SU-DHL-6 (cell line): ENCODE data around the gene TCEANC.

Source experiments
- H2AFZ ChIP-seq: fragments of 200-600 bp; sonication (generic); 2 replicates; pipeline ENCODE4 v1.6.1; 2014; ENCODE audit warnings: low read depth, mild to moderate bottlenecking, moderate library complexity, mixed read lengths, antibody characterized with exemption, low read length; ENCODE audit not compliant: severe bottlenecking
- H3F3A ChIP-seq: fragments of 200-600 bp; shearing (Covaris generic); 2 replicates; pipeline ENCODE4 v1.6.0; 2016; ENCODE audit warnings: antibody characterized with exemption, mild to moderate bottlenecking; ENCODE audit not compliant: insufficient read depth
- H3K27ac ChIP-seq: fragments of 200-600 bp; sonication (generic); 2 replicates; pipeline ENCODE4 v1.5.1; 2016; ENCODE audit warnings: low read depth, mild to moderate bottlenecking, low read length, moderate library complexity, mixed read lengths
- H3K27me3 ChIP-seq: fragments of 200-600 bp; sonication (generic), shearing (Covaris generic); 2 replicates; pipeline ENCODE4 v1.6.0; 2014; ENCODE audit warnings: mild to moderate bottlenecking, low read length
- H3K36me3 ChIP-seq: fragments of 200-600 bp; sonication (generic); 2 replicates; pipeline ENCODE4 v1.6.1; 2014; ENCODE audit warnings: mild to moderate bottlenecking, low read length, mixed read lengths
- H3K4me2 ChIP-seq: fragments of 300-600, 200-600 bp; shearing (Covaris generic), sonication (generic); 2 replicates; pipeline ENCODE4 v1.6.0; 2014; ENCODE audit warnings: low read length, low read depth, mild to moderate bottlenecking; ENCODE audit not compliant: poor library complexity, severe bottlenecking
- H3K4me3 ChIP-seq: fragments of 200-600 bp; sonication (generic); 2 replicates; pipeline ENCODE4 v1.5.1; 2014; ENCODE audit warnings: antibody characterized with exemption, low read length, mild to moderate bottlenecking, mixed read lengths; ENCODE audit not compliant: insufficient read depth, poor library complexity, severe bottlenecking
- H3K79me2 ChIP-seq: fragments of 200-600 bp; sonication (generic); 2 replicates; pipeline ENCODE4 v1.6.1; 2014; ENCODE audit warnings: mild to moderate bottlenecking, low read length, moderate library complexity; ENCODE audit not compliant: insufficient read depth
- H3K9ac ChIP-seq: fragments of 200-600 bp; sonication (generic); 2 replicates; pipeline ENCODE4 v1.7.0; 2014; ENCODE audit warnings: mild to moderate bottlenecking, low read length
- H3K9me2 ChIP-seq: fragments of 200-600 bp; sonication (generic); replicated peaks from 2 replicates; pipeline ENCODE4 v1.6.1; 2014; ENCODE audit warnings: low read length; ENCODE audit not compliant: insufficient read depth
- H3K9me3 ChIP-seq: fragments of 200-600 bp; sonication (generic); 2 replicates; pipeline ENCODE4 v1.6.1; 2014; ENCODE audit warnings: low read length, mixed read lengths; ENCODE audit not compliant: insufficient read depth
- H4K20me1 ChIP-seq: fragments of 200-600 bp; sonication (generic); 2 replicates; pipeline ENCODE4 v1.6.1; 2014; ENCODE audit warnings: low read depth, mild to moderate bottlenecking, antibody characterized with exemption, low read length, moderate library complexity, mixed read lengths
- CTCF ChIP-seq: fragments of 200-600 bp; sonication (generic); IDR thresholded peaks from one replicate; pipeline ENCODE4 v1.5.1; 2017; ENCODE audit warnings: antibody characterized with exemption, mild to moderate bottlenecking, low read length, moderate library complexity; ENCODE audit not compliant: insufficient read depth, poor library complexity, severe bottlenecking
- EZH2phosphoT487 ChIP-seq: fragments of 200-600 bp; sonication (generic), shearing (Covaris generic); conservative IDR thresholded peaks from 2 replicates; pipeline ENCODE4 v1.6.1; 2018; ENCODE audit warnings: mild to moderate bottlenecking, antibody characterized with exemption, low read length, moderate library complexity, mixed read lengths

The TCEANC gene

GRCh38 chrX:13698432-13698831 is 45.5 kb downstream of the TCEANC start:
- Histone ChIP-seq H2AFZ (no peak overlapping the region), H3K4me2 (peak overlapping the region; percentile 15), H3K27ac (no peak overlapping the region), H3K36me3 (no peaks in the 10 kb centered on the region), H3K9me3 (no peaks in the 10 kb centered on the region), H3K9me2 (no peaks in the 10 kb centered on the region), H3K4me3 (no peak overlapping the region), H4K20me1 (no peaks in the 10 kb centered on the region), H3F3A (no peaks in the 10 kb centered on the region), H3K79me2 (no peaks in the 10 kb centered on the region), H3K27me3 (no peaks in the 10 kb centered on the region), H3K9ac (no peak overlapping the region)
- TF ChIP-seq CTCF = no peak

- Histone ChIP-seq H3F3A (no peaks in the 10 kb centered on the region), H3K27me3 (no peaks in the 10 kb centered on the region), H2AFZ (no peak overlapping the region), H3K27ac (no peak overlapping the region), H3K9ac (no peak overlapping the region), H4K20me1 (no peaks in the 10 kb centered on the region), H3K4me3 (no peak overlapping the region), H3K9me2 (no peaks in the 10 kb centered on the region), H3K36me3 (no peaks in the 10 kb centered on the region), H3K79me2 (no peaks in the 10 kb centered on the region), H3K4me2 (peak overlapping the region; percentile 15), H3K9me3 (no peaks in the 10 kb centered on the region)
- TF ChIP-seq CTCF (no peak), EZH2phosphoT487 (no peak)
These were observed 46.4 kb downstream of the TCEANC start for GRCh38 chrX:13699183-13699826.

- Histone ChIP-seq H3K27ac (no peak overlapping the region), H3K4me2 (no peak overlapping the region), H3K9me2 (no peaks in the 10 kb centered on the region), H2AFZ (no peak overlapping the region), H3K9ac (no peak overlapping the region), H3K36me3 (no peaks in the 10 kb centered on the region), H4K20me1 (no peaks in the 10 kb centered on the region), H3F3A (no peaks in the 10 kb centered on the region), H3K9me3 (no peaks in the 10 kb centered on the region), H3K27me3 (no peaks in the 10 kb centered on the region), H3K4me3 (no peak overlapping the region), H3K79me2 (no peaks in the 10 kb centered on the region)
- TF ChIP-seq EZH2phosphoT487 (no peak), CTCF (no peak)
These were observed 47.4 kb downstream of the TCEANC start for GRCh38 chrX:13700380-13700779.
